HUES6 (cell line): ENCODE results near the gene MRTO4.
"Not testable (repeated sequence)": the region's sequence is repeated elsewhere in the genome, so short reads cannot be mapped to it uniquely, and the experiment has no call there.

Experiments
- H3K27ac ChIP-seq: 2 replicates; pipeline ENCODE4 v1.7.0; 2013; ENCODE audit warnings: low read depth, mild to moderate bottlenecking, low read length, inconsistent platforms
- H3K27me3 ChIP-seq: 2 replicates; pipeline ENCODE4 v1.6.1; 2013; ENCODE audit warnings: low read length; ENCODE audit not compliant: control insufficient read depth, insufficient read depth
- H3K36me3 ChIP-seq: 2 replicates; pipeline ENCODE4 v1.6.1; 2013; ENCODE audit warnings: low read length; ENCODE audit not compliant: control insufficient read depth, insufficient read depth
- H3K4me1 ChIP-seq: 2 replicates; pipeline ENCODE4 v1.6.1; 2013; ENCODE audit warnings: low read length; ENCODE audit not compliant: control insufficient read depth, insufficient read depth
- H3K4me3 ChIP-seq: 2 replicates; pipeline ENCODE4 v1.5.1; 2013; ENCODE audit warnings: low read depth, low read length
- H3K9ac ChIP-seq: one replicate; pipeline ENCODE4 v1.6.1; 2013; ENCODE audit warnings: mild to moderate bottlenecking, low read length
- H3K9me3 ChIP-seq: 2 replicates; pipeline ENCODE4 v1.6.1; 2013; ENCODE audit warnings: low read depth, low read length; ENCODE audit not compliant: control insufficient read depth, insufficient read depth

The MRTO4 gene

GRCh38 chr1:19300211-19300610 is 48.6 kb downstream of the MRTO4 start:
- no peak overlapping the region for H3K9ac ChIP-seq
- H3K27ac ChIP-seq = no peak overlapping the region
- no peaks in the 10 kb centered on the region for H3K4me1 ChIP-seq
- H3K27me3 ChIP-seq = no peaks in the 10 kb centered on the region
- no peak overlapping the region for H3K4me3 ChIP-seq
- H3K9me3 ChIP-seq = peaks cover 16% of the 10 kb centered on the region
- peaks cover 32% of the 10 kb centered on the region for H3K36me3 ChIP-seq

DNA sequence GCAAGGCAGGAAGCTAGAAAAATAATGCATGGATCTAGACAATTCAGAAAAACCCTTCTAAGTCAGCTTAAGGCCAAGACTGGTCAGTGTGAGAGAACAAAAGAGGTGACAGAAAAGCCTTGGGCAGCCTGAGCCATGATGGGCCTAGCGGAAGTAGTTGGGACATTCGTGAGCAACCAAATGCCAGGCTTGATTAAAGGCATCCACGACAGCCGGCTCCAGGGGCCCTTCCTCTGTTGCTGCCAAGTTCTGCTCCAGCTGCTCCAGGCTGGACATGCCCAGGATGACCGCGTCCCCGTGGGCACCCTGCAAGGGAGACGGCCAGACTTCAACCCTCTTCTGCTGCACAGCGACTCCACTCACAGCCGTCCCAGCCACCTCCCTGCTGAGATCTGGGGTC is 52.5 kb downstream of the MRTO4 start:
- not testable (repeated sequence) for H3K9ac ChIP-seq, H3K4me3 ChIP-seq, H3K4me1 ChIP-seq, H3K27me3 ChIP-seq, H3K9me3 ChIP-seq, H3K27ac ChIP-seq
- H3K36me3 ChIP-seq = peaks cover 66% of the 10 kb centered on the region

GRCh38 chr1:19305880-19306279 is 54.3 kb downstream of the MRTO4 start:
- no peak overlapping the region for H3K4me3 ChIP-seq
- H3K4me1 ChIP-seq = peaks cover 4% of the 10 kb centered on the region; the same call in 1 of the 2 replicates
- H3K27me3 ChIP-seq = no peaks in the 10 kb centered on the region
- H3K9ac ChIP-seq = no peak overlapping the region
- peaks cover 66% of the 10 kb centered on the region for H3K36me3 ChIP-seq
- H3K9me3 ChIP-seq = no peaks in the 10 kb centered on the region
- no peak overlapping the region for H3K27ac ChIP-seq

DNA sequence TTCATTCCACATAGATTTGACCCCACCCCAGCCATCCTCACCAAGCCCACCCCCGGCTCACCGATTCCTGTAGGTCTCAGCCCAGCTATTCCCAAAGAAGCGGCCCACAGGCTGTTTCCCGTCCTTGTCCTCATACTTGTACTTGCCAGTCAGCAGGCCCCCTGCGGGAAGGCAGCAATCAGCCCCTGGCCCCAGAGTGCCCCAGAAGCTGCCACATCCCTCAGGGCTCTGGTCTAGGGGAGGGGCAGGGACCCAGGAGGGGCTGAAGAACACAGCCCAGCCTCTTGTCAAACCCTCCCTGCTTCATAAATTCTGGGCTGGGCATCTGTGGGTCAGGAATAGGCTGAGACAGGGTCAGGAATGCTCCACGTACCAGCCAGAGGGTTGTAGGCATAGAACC is 55.3 kb downstream of the MRTO4 start:
- H3K27me3 ChIP-seq = no peaks in the 10 kb centered on the region
- no peaks in the 10 kb centered on the region for H3K9me3 ChIP-seq
- H3K4me3 ChIP-seq = no peak overlapping the region
- H3K36me3 ChIP-seq = peaks cover 66% of the 10 kb centered on the region
- no peak overlapping the region for H3K9ac ChIP-seq
- H3K27ac ChIP-seq = no peak overlapping the region
- peaks cover 7% of the 10 kb centered on the region; the same call in 1 of the 2 replicates for H3K4me1 ChIP-seq

- Histone ChIP-seq H3K9me3 (no peaks in the 10 kb centered on the region), H3K4me3 (no peak overlapping the region)
These were observed 56.3 kb downstream of the MRTO4 start for GRCh38 chr1:19307794-19308508.

DNA sequence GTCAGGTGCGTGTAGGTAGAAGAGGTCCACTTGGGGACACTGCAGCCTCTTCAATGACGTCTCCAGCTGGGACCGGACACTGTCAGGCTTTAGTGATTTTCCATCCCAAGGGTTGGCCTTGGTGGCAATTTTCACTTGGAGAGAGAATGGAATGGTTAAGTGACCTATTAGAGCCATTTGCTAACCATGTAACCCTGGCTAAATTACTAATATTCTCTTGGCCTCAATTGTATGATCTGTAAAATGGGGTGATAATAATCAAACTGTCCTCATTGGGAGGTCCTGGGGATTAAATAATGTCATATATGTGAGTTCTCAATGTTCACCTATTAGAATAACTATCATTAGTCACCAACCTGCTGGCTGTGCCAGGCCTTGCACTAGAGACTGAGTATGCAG is 56.9 kb downstream of the MRTO4 start:
- H3K27me3 ChIP-seq = no peaks in the 10 kb centered on the region
- H3K27ac ChIP-seq = no peak overlapping the region
- no peak overlapping the region for H3K9ac ChIP-seq
- no peaks in the 10 kb centered on the region for H3K9me3 ChIP-seq
- no peak overlapping the region for H3K4me3 ChIP-seq
- peaks cover 54% of the 10 kb centered on the region for H3K36me3 ChIP-seq
- H3K4me1 ChIP-seq = peaks cover 14% of the 10 kb centered on the region

More at GRCh38 chr1:19307794-19308508, 56.3 kb downstream of the MRTO4 start:
- no peak overlapping the region for H3K27ac ChIP-seq
- H3K9ac ChIP-seq = no peak overlapping the region
- no peaks in the 10 kb centered on the region for H3K27me3 ChIP-seq
- peaks cover 11% of the 10 kb centered on the region for H3K4me1 ChIP-seq
- H3K36me3 ChIP-seq = peaks cover 59% of the 10 kb centered on the region

GRCh38 chr1:19309123-19309813 is 57.7 kb downstream of the MRTO4 start:
- Histone ChIP-seq H3K27ac (no peak overlapping the region), H3K9me3 (no peaks in the 10 kb centered on the region), H3K4me3 (no peak overlapping the region), H3K36me3 (peaks cover 46% of the 10 kb centered on the region), H3K27me3 (no peaks in the 10 kb centered on the region), H3K4me1 (peaks cover 14% of the 10 kb centered on the region), H3K9ac (no peak overlapping the region)
